GM12878 (cell line): Measurements from ENCODE around the gene MRPL50. TPM values are rescaled to one million over a fixed set of nuclear protein-coding genes. Genes with fewer than 3 reads are reported as not detected.

Source experiments
- ATAC-seq: fragments of 200-7000 bp; cut with Tn5 transposase; 3 replicates; pipeline ENCODE4 v1.9.1; 2020; ENCODE audit warnings: mild to moderate bottlenecking, moderate library complexity
- BruUV-seq: library from RNA; stranded (reverse); fragments of 400-500 nt; replicated peaks from 2 replicates; lab custom pipeline; 2021; lab: Mats Ljungman, UMichigan
- CTCF ChIA-PET: fragments of 300-600 bp; sonication (Branson Sonifier 250); formaldehyde crosslinking; extraction: SDS; loops from one replicate; lab custom pipeline; 2021; ENCODE audit warnings: inconsistent platforms; lab: Yijun Ruan, JAX
- POLR2A ChIA-PET: fragments of 350-600 bp; formaldehyde crosslinking; extraction: SDS; loops from one replicate; lab custom pipeline; 2021; ENCODE audit warnings: inconsistent platforms; lab: Charles Lee
- RAD21 ChIA-PET: fragments of 300-600 bp; sonication (Branson Sonifier 250); formaldehyde crosslinking; loops from one replicate; lab custom pipeline; 2023; ENCODE audit warnings: antibody characterized with exemption; ENCODE audit not compliant: unreplicated experiment; lab: Charles Lee
- SMC1A ChIA-PET: fragments of 300-600 bp; sonication (Branson Sonifier 250); formaldehyde crosslinking; loops from one replicate; lab custom pipeline; 2023; ENCODE audit not compliant: unreplicated experiment, uncharacterized antibody; lab: Charles Lee
- DNase-seq: peaks from one replicate; pipeline ENCODE4 v3.0.0-alpha.2; 2011; ENCODE audit warnings: low read depth, low spot score
- FAIRE-seq: peaks from 3 replicates; lab custom pipeline; 2011; peaks lifted over from hg19 to GRCh38; lab: Jason Lieb, UNC
- H2AFZ ChIP-seq: 2 replicates; pipeline ENCODE4 v1.6.0; 2011; ENCODE audit warnings: low read depth, low read length, control low read depth; ENCODE audit not compliant: control insufficient read depth
- H3K27ac ChIP-seq: 2 replicates; pipeline ENCODE4 v1.5.1; 2011; ENCODE audit warnings: control low read depth; ENCODE audit not compliant: control insufficient read depth, insufficient read depth
- H3K27me3 ChIP-seq, 2 experiments: replicated peaks in 1 of 2; 2 replicates each; pipeline versions ENCODE4 v1.6.0 to v1.6.1; 2011; ENCODE audit warnings: low read length in 1 of 2; ENCODE audit not compliant: control insufficient read depth in 2 of 2, insufficient read depth in 2 of 2
- H3K36me3 ChIP-seq, 2 experiments: 2 replicates each; pipeline ENCODE4 v1.5.1; 2011; ENCODE audit warnings: low read length in 1 of 2; ENCODE audit not compliant: control insufficient read depth in 2 of 2, insufficient read depth in 2 of 2
- H3K4me1 ChIP-seq: 2 replicates; pipeline ENCODE4 v1.6.1; 2011; ENCODE audit warnings: mild to moderate bottlenecking, low read length, moderate library complexity, mixed read lengths; ENCODE audit not compliant: control insufficient read depth, insufficient read depth
- H3K4me2 ChIP-seq: 2 replicates; pipeline ENCODE4 v1.6.0; 2011; ENCODE audit warnings: control low read depth; ENCODE audit not compliant: control insufficient read depth, insufficient read depth
- H3K4me3 ChIP-seq: fragments of 200-600 bp; sonication (generic); 2 replicates; pipeline ENCODE4 v1.5.1; 2016
- H3K79me2 ChIP-seq: 2 replicates; pipeline ENCODE4 v1.6.0; 2011; ENCODE audit warnings: low read length; ENCODE audit not compliant: control insufficient read depth, insufficient read depth
- H3K9ac ChIP-seq: 2 replicates; pipeline ENCODE4 v1.8.0; 2011; ENCODE audit warnings: low read length, control low read depth, mixed read lengths; ENCODE audit not compliant: control insufficient read depth, insufficient read depth
- H3K9me3 ChIP-seq: replicated peaks from 3 replicates; pipeline ENCODE4 v1.5.1; 2011; ENCODE audit warnings: mild to moderate bottlenecking, low read length; ENCODE audit not compliant: control insufficient read depth, insufficient read depth
- H4K20me1 ChIP-seq: 2 replicates; pipeline ENCODE4 v1.6.0; 2011; ENCODE audit not compliant: control insufficient read depth, insufficient read depth
- BACH1 ChIP-seq: fragments of 450-650 bp; IDR thresholded peaks from 2 replicates; pipeline ENCODE4 v1.6.1; 2017; ENCODE audit warnings: mild to moderate bottlenecking, borderline replicate concordance
- CBFB ChIP-seq: IDR thresholded peaks from 2 replicates; pipeline ENCODE4 v1.6.1; 2016; ENCODE audit warnings: antibody characterized with exemption, low read depth
- ETV6 ChIP-seq, 2 experiments: fragments of 450-650 bp in 1 of 2; IDR thresholded peaks in 1 of 2; conservative IDR thresholded peaks in 1 of 2; 2 replicates each; pipeline ENCODE4 v1.6.1; 2014; ENCODE audit warnings: antibody characterized with exemption in 1 of 2, borderline replicate concordance in 1 of 2, low read depth in 1 of 2, mild to moderate bottlenecking in 1 of 2, moderate library complexity in 1 of 2
- NR2C2 ChIP-seq: IDR thresholded peaks from 2 replicates; pipeline ENCODE4 v1.6.1; 2011; ENCODE audit warnings: borderline replicate concordance, low read depth; ENCODE audit not compliant: control insufficient read depth, insufficient read length
- RAD21 ChIP-seq: IDR thresholded peaks from 2 replicates; pipeline ENCODE4 v1.6.1; 2011; ENCODE audit warnings: mild to moderate bottlenecking, low read depth, low read length, moderate library complexity; ENCODE audit not compliant: insufficient read depth
- RFX5 ChIP-seq: IDR thresholded peaks from 2 replicates; pipeline ENCODE4 v1.6.1; 2011; ENCODE audit warnings: low read depth, low read length, improper control_type of control experiment
- SIN3A ChIP-seq: IDR thresholded peaks from 2 replicates; pipeline ENCODE4 v1.6.1; 2012; ENCODE audit warnings: low read depth, low read length, improper control_type of control experiment
- TAF1 ChIP-seq: IDR thresholded peaks from 2 replicates; pipeline ENCODE4 v1.6.1; 2011; ENCODE audit warnings: mild to moderate bottlenecking, low read depth, low read length, borderline replicate concordance
- TBL1XR1 ChIP-seq: IDR thresholded peaks from 2 replicates; pipeline ENCODE4 v1.6.1; 2012; ENCODE audit warnings: low read depth, low read length, improper control_type of control experiment
- YY1 ChIP-seq: IDR thresholded peaks from 2 replicates; pipeline ENCODE4 v1.6.1; 2011; ENCODE audit warnings: low read depth, mild to moderate bottlenecking, low read length
- WGBS: methylation state at CpG from one replicate; pipeline ENCODE4 v1.1.6; 2016; ENCODE audit warnings: low lambda C conversion rate; ENCODE audit not compliant: insufficient replicate concordance, insufficient coverage; ENCODE audit errors: missing lambda C conversion rate; 5-methylcytosine and 5-hydroxymethylcytosine counted together
- in situ Hi-C: fragments of 300-500 bp; cut with MboI; formaldehyde crosslinking; loops from 9 replicates; pipeline ENCODE4 v1.14.3; 2018; ENCODE audit warnings: mixed read lengths
- intact Hi-C: fragments of 100-400 bp; cut with micrococcal nuclease; formaldehyde crosslinking; loops from one replicate; pipeline ENCODE4 v1.14.2; 2022; ENCODE audit not compliant: unreplicated experiment
- polyA plus RNA-seq, 11 experiments: library from polyadenylated mRNA; depleted of rRNA in 4 of 11; unstranded in 6 of 11; stranded (reverse) in 5 of 11; fragments of >200 nt; fragmentation: Nextera tagmentation in 4 of 11; fragmentation: Illumina TruSeq in 1 of 11; extraction: Ambion mirVana in 4 of 11; extraction: Trizol in 1 of 11; gene quantifications; 1 replicate in 1 of 11; 2 replicates in 10 of 11; pipeline versions ENCODE4 v1.2.1 to v1.2.3, GENCODE V29; 2011 to 2016; ENCODE audit warnings: inconsistent platforms in 2 of 11, missing spikeins in 2 of 11, low read depth in 1 of 11
- total RNA-seq, 4 experiments: library from RNA; depleted of rRNA in 3 of 4; stranded (reverse); fragments of >200 nt in 3 of 4; fragmentation: Illumina TruSeq in 1 of 4; extraction: Trizol in 1 of 4; gene quantifications; 2 replicates each; pipeline versions ENCODE4 v1.2.1 to v1.2.3, GENCODE V29; 2013 to 2021
- TF ChIP-seq, protein P1 (sequence below): fragments of 450-650 bp; IDR thresholded peaks from 2 replicates; pipeline ENCODE4 v1.6.1; 2016; ENCODE audit warnings: mild to moderate bottlenecking, moderate library complexity, borderline replicate concordance
- TF ChIP-seq, protein P2 (sequence below): fragments of 450-650 bp; IDR thresholded peaks from 2 replicates; pipeline ENCODE4 v1.6.1; 2018; ENCODE audit warnings: mild to moderate bottlenecking, low read depth, moderate library complexity; ENCODE audit not compliant: partially characterized antibody
- TF ChIP-seq, protein P3 (sequence below): IDR thresholded peaks from 2 replicates; pipeline ENCODE4 v1.6.1; 2012; ENCODE audit warnings: mild to moderate bottlenecking, low read depth, low read length

MRPL50 gene
- total and polyA plus RNA-seq, 10 of the 15 experiments (the other 5 are each of a cell fraction or from before 2014, with no cell fraction given): 12.8 to 79.4 (median 27.9) TPM

DNA sequence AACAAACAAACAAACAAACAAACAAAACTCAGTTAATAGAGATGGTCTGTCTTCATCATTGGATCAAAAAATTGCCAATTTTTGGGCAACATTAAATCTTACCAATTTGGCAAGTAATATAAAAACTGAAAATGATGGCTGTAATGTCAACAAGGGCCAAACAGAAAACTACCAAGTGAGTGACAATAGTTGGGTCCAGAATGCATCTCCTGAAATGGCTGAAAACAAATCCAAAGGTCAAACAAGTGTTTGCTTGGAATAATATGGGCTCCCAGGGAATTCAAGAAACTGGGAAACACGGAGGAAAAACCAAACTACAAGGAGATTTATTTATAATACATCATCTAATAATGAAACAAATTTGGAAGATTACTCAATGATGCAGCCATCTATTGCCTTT, 38.7 kb downstream of the MRPL50 start (continued):
- TF ChIP-seq ETV6 (conservative IDR thresholded peaks at IDR 0.05 in 1 of 2, IDR thresholded peaks at IDR 0.05 in 1 of 2; ENCODE audit: borderline replicate concordance in 1 of 2, low read depth in 1 of 2) (no peak), RFX5 (no peak)

DNA sequence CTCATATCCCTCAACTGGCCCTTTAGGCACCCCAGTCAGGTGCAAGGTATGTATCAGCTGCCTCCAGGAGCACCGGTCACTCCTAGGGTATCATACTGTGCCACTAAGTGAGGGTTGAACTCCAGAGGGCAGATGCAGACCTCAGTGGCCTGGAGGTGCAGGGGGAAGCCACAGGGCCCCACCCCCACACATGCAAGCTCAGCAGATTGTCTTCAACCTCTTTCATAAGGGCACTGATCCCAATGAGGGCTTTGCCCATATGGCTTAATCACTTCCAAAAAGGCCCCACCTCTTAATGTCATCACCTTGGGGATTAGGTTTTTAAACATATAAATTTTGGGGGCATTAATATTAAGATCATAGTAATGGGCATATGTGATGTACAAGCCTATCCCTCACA, 41.8 kb downstream of the MRPL50 start:
- CTCF ChIA-PET: no interaction called here
- intact Hi-C loops (no loop called here), in situ Hi-C loops (no loop called here)
- POLR2A ChIA-PET: no interaction called here
- H3K9ac ChIP-seq: no peak overlapping the region
- no peak overlapping the region for H3K4me3 ChIP-seq
- H3K4me1 ChIP-seq: no peaks in the 10 kb centered on the region
- no peak overlapping the region for H3K4me2 ChIP-seq
- RAD21 ChIA-PET: no interaction called here
- H3K79me2 ChIP-seq: no peaks in the 10 kb centered on the region
- no peaks in the 10 kb centered on the region for H4K20me1 ChIP-seq
- H2AFZ ChIP-seq: no peak overlapping the region
- FAIRE-seq (no peak), ATAC-seq (no peak), DNase-seq (no peak)
- H3K9me3 ChIP-seq: no peaks in the 10 kb centered on the region
- no TSS peak for BruUV-seq
- H3K27me3 ChIP-seq: no peaks in the 10 kb centered on the region
- 0% methylated on average over 1 of the region's 1 CpG for WGBS
- H3K36me3 ChIP-seq: no peaks in the 10 kb centered on the region
- H3K27ac ChIP-seq: no peak overlapping the region
- SMC1A ChIA-PET: no interaction called here
- TF ChIP-seq NR2C2 (no peak), BACH1 (no peak), TAF1 (no peak), YY1 (no peak), CBFB (no peak), TBL1XR1 (no peak), SIN3A (no peak), RAD21 (no peak)
- TF ChIP-seq, protein P1, sequence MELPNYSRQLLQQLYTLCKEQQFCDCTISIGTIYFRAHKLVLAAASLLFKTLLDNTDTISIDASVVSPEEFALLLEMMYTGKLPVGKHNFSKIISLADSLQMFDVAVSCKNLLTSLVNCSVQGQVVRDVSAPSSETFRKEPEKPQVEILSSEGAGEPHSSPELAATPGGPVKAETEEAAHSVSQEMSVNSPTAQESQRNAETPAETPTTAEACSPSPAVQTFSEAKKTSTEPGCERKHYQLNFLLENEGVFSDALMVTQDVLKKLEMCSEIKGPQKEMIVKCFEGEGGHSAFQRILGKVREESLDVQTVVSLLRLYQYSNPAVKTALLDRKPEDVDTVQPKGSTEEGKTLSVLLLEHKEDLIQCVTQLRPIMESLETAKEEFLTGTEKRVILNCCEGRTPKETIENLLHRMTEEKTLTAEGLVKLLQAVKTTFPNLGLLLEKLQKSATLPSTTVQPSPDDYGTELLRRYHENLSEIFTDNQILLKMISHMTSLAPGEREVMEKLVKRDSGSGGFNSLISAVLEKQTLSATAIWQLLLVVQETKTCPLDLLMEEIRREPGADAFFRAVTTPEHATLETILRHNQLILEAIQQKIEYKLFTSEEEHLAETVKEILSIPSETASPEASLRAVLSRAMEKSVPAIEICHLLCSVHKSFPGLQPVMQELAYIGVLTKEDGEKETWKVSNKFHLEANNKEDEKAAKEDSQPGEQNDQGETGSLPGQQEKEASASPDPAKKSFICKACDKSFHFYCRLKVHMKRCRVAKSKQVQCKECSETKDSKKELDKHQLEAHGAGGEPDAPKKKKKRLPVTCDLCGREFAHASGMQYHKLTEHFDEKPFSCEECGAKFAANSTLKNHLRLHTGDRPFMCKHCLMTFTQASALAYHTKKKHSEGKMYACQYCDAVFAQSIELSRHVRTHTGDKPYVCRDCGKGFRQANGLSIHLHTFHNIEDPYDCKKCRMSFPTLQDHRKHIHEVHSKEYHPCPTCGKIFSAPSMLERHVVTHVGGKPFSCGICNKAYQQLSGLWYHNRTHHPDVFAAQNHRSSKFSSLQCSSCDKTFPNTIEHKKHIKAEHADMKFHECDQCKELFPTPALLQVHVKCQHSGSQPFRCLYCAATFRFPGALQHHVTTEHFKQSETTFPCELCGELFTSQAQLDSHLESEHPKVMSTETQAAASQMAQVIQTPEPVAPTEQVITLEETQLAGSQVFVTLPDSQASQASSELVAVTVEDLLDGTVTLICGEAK: no peak
- TF ChIP-seq, protein P2, sequence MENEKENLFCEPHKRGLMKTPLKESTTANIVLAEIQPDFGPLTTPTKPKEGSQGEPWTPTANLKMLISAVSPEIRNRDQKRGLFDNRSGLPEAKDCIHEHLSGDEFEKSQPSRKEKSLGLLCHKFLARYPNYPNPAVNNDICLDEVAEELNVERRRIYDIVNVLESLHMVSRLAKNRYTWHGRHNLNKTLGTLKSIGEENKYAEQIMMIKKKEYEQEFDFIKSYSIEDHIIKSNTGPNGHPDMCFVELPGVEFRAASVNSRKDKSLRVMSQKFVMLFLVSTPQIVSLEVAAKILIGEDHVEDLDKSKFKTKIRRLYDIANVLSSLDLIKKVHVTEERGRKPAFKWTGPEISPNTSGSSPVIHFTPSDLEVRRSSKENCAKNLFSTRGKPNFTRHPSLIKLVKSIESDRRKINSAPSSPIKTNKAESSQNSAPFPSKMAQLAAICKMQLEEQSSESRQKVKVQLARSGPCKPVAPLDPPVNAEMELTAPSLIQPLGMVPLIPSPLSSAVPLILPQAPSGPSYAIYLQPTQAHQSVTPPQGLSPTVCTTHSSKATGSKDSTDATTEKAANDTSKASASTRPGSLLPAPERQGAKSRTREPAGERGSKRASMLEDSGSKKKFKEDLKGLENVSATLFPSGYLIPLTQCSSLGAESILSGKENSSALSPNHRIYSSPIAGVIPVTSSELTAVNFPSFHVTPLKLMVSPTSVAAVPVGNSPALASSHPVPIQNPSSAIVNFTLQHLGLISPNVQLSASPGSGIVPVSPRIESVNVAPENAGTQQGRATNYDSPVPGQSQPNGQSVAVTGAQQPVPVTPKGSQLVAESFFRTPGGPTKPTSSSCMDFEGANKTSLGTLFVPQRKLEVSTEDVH: no peak
- TF ChIP-seq, protein P3, sequence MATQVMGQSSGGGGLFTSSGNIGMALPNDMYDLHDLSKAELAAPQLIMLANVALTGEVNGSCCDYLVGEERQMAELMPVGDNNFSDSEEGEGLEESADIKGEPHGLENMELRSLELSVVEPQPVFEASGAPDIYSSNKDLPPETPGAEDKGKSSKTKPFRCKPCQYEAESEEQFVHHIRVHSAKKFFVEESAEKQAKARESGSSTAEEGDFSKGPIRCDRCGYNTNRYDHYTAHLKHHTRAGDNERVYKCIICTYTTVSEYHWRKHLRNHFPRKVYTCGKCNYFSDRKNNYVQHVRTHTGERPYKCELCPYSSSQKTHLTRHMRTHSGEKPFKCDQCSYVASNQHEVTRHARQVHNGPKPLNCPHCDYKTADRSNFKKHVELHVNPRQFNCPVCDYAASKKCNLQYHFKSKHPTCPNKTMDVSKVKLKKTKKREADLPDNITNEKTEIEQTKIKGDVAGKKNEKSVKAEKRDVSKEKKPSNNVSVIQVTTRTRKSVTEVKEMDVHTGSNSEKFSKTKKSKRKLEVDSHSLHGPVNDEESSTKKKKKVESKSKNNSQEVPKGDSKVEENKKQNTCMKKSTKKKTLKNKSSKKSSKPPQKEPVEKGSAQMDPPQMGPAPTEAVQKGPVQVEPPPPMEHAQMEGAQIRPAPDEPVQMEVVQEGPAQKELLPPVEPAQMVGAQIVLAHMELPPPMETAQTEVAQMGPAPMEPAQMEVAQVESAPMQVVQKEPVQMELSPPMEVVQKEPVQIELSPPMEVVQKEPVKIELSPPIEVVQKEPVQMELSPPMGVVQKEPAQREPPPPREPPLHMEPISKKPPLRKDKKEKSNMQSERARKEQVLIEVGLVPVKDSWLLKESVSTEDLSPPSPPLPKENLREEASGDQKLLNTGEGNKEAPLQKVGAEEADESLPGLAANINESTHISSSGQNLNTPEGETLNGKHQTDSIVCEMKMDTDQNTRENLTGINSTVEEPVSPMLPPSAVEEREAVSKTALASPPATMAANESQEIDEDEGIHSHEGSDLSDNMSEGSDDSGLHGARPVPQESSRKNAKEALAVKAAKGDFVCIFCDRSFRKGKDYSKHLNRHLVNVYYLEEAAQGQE: no peak
